NCI-H146 treated with DMSO at 0.1 percent for 48 hours (cell line): Measurements from ENCODE around the gene ECE2.

Source experiments
- DNase-seq: peaks from one replicate; lab custom pipeline; 2025; ENCODE audit not compliant: unreplicated experiment; lab: John Stamatoyannopoulos, UW

Gene ECE2

GRCh38 chr3:184311633-184312032 lies 35.8 kb downstream of the ECE2 start:
- DNase-seq = no peak

- DNase-seq = peak; percentile 96
These were observed 38.5 kb downstream of the ECE2 start, which contains the start of gene EIF4G1 for GRCh38 chr3:184314363-184314699. TSS of gene EIF4G1 (plus strand) at chr3:184314606. CDS start at chr3:184315797, 1,191 bp downstream.

- peak; percentile 31 for DNase-seq
These were observed 39.1 kb downstream of the ECE2 start for GRCh38 chr3:184314700-184315542.

- no peak for DNase-seq
These were observed 39.7 kb downstream of the ECE2 start for GRCh38 chr3:184315543-184315867.

DNA sequence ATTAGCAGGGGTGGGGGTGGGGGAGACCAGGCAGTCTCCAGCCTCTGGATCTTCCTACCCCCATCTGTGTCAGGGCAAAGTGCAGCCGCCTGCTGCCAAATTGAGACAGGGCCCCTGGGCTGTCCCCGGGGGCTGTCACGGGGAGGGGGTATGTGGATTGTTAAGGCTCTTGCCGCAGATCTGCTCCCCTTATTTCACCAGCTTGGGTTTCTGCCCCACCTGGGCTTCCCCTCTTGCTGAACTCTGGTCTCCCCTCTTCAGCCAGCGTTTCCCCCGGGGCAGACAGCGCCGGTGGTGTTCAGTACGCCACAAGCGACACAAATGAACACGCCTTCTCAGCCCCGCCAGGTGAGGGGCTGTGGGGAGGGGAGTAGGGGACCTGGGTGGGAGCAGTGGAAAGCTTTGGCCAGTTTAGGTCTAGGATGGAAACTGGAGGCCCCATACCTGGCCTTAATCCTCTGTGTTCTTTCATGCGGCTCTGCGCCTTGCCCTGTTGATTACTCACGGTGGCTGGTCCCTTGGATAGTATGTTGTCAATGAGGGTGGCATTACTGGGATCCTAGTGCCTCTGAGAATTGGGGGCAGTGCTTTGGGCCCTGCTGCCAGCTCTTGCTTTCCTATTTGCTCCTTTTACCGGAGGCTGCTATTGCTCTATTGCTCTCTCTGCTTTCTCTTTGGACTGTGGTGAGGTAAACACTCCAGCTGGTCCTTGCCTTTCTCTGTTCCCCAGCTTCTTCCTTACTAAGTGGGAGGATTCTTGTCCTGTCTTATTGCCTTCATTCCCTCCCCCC lies 40.2 kb downstream of the ECE2 start:
- DNase-seq = no peak

- no peak for DNase-seq
These were observed 41.0 kb downstream of the ECE2 start for GRCh38 chr3:184316792-184317191.

DNA sequence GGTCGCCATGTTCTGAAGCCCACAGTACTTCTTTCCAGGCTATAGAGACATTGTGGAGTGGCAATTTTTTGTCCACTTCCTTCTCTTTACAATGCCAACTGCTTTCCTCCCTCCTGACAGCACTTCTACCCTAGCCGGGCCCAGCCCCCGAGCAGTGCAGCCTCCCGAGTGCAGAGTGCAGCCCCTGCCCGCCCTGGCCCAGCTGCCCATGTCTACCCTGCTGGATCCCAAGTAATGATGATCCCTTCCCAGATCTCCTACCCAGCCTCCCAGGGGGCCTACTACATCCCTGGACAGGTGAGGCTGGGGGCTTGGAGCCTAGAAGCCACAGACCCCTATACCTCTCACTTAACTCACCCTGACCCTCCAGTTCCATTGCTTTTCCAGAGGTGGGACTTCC lies 41.4 kb downstream of the ECE2 start:
- no peak for DNase-seq

DNA sequence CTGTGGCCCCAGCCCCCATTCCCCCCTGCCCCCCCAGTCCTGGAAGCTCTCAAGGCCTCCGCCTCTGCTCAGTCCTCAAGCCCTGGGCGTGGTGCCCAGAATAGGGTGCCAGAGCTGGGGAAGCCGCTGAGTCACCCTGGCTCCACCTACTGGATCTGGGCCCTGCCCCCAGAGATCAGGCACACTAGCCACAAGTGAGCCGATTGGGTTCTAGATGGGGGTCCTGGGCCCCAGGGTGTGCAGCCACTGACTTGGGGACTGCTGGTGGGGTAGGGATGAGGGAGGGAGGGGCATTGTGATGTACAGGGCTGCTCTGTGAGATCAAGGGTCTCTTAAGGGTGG lies 44.3 kb downstream of the ECE2 start:
- no peak for DNase-seq

DNA sequence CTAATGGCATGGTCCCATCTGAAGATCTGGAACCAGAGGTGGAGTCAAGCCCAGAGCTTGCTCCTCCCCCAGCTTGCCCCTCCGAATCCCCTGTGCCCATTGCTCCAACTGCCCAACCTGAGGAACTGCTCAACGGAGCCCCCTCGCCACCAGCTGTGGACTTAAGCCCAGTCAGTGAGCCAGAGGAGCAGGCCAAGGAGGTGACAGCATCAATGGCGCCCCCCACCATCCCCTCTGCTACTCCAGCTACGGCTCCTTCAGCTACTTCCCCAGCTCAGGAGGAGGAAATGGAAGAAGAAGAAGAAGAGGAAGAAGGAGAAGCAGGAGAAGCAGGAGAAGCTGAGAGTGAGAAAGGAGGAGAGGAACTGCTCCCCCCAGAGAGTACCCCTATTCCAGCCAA lies 45.8 kb downstream of the ECE2 start:
- no peak for DNase-seq

DNA sequence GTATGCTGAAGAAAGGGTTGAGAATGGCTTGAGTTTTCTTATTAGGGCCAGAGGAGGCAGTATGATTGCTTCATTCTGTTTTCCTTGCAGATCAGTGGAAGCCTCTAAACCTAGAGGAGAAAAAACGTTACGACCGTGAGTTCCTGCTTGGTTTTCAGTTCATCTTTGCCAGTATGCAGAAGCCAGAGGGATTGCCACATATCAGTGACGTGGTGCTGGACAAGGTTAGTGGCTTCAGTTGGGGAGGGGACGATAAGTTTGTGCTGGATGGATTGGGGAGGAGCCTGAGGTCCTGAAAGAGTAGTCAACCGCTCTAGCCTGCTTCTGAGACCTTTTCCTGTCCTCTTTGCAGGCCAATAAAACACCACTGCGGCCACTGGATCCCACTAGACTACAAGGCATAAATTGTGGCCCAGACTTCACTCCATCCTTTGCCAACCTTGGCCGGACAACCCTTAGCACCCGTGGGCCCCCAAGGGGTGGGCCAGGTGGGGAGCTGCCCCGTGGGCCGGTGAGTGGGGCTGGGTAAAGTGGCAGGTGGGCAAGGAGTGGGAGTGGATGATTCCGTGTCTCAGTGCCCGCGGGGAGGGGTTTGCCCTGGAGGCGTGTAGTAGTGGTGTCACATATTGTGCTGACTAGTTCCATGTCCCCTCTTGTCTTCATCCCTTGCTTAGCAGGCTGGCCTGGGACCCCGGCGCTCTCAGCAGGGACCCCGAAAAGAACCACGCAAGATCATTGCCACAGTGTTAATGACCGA lies 47.1 kb downstream of the ECE2 start:
- DNase-seq = no peak

- no peak for DNase-seq
These were observed 47.9 kb downstream of the ECE2 start for GRCh38 chr3:184323696-184324095.

GRCh38 chr3:184325269-184325668 lies 49.4 kb downstream of the ECE2 start:
- DNase-seq = no peak

- no peak for DNase-seq
These were observed 50.0 kb downstream of the ECE2 start for GRCh38 chr3:184325715-184326369.

GRCh38 chr3:184327171-184327570 lies 51.3 kb downstream of the ECE2 start:
- no peak for DNase-seq

DNA sequence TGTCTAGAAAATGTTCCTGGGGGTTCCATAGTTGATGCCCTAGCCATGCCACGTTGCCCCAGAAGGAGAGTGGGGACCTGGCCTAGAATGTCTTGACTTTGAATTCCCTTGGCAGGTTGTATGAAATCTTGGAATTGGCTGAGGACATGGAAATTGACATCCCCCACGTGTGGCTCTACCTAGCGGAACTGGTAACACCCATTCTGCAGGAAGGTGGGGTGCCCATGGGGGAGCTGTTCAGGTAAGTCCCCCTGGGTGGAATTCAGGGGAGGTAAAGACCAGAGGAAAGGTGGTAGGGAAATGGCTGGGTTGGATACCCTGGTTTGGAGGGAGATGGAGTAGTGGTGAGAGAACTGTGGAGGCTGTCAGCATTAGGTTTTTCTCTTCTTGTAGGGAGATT lies 52.7 kb downstream of the ECE2 start:
- no peak for DNase-seq

- no peak for DNase-seq
These were observed 56.7 kb downstream of the ECE2 start for GRCh38 chr3:184332370-184333090.

DNA sequence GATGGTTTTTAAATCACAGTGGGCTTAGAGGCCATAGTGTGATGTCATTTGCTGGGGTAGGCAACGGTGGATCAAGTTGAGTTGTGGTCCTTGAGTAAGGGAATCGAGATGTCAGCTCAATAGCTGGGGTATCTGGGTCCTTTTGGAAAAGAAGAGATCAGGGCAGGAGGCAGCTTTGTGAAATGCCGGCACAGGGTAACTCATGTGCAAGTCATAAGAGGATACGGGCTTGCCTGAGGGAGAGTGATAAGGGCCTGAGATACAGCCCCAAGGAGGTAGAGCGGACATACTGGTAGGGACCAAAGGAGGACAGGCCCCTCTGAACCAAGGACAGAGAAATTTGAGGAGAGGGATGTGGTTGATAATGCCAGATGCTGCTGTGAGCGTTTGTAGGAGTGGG lies 57.4 kb downstream of the ECE2 start:
- DNase-seq = no peak

GRCh38 chr3:184333700-184334099 lies 57.9 kb downstream of the ECE2 start:
- DNase-seq = no peak

DNA sequence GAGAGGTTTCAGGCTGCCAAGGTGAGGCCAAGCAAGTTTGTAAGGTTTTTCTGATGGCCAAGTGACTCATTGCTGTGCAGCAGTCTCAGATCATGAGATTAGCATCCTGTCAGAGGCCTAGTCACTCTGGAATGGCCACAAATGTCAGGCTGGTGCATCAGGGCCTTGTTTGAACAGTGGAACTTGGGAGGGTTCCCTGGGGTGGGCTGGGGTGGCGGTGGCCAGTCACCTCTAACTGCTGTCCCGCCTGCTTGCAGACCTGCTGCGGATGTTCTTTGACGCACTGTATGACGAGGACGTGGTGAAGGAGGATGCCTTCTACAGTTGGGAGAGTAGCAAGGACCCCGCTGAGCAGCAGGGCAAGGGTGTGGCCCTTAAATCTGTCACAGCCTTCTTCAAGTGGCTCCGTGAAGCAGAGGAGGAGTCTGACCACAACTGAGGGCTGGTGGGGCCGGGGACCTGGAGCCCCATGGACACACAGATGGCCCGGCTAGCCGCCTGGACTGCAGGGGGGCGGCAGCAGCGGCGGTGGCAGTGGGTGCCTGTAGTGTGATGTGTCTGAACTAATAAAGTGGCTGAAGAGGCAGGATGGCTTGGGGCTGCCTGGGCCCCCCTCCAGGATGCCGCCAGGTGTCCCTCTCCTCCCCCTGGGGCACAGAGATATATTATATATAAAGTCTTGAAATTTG lies 58.8 kb downstream of the ECE2 start:
- DNase-seq = no peak

DNA sequence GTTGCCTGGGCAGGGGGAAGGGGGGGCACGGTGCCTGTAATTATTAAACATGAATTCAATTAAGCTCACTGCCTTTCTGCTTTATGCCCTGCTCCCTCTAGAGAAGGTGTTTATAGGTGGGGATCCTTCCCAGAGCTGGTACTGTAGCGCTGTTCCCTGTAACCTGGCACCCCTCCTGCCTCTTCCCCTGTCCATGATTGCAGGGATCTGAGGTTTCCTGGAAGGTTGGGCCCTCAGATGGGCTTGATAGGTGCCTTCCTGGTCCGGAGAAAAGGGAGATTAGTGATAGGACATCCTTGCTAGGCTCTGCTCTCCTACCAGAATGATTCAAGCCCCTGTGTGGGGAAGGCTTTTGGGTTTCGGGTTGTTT lies 59.5 kb downstream of the ECE2 start:
- no peak for DNase-seq
